Mesendoderm (in vitro differentiated cells): ENCODE results near the gene AP4E1.

Experiments used
- DNase-seq: peaks from one replicate; pipeline ENCODE4 v3.0.0; 2013
- H2AK5ac ChIP-seq: 2 replicates; pipeline ENCODE4 v1.6.1; 2013; ENCODE audit warnings: low read length, inconsistent platforms
- H2BK120ac ChIP-seq: 2 replicates; pipeline ENCODE4 v1.6.1; 2013; ENCODE audit warnings: low read depth, mild to moderate bottlenecking, low read length, moderate library complexity, mixed read lengths
- H2BK15ac ChIP-seq: replicated peaks from 2 replicates; pipeline ENCODE4 v1.6.1; 2013; ENCODE audit warnings: low read depth, mild to moderate bottlenecking, moderate library complexity
- H2BK5ac ChIP-seq: 2 replicates; pipeline ENCODE4 v1.6.1; 2013; ENCODE audit warnings: low read length, inconsistent platforms
- H3K18ac ChIP-seq: 2 replicates; pipeline ENCODE4 v1.6.1; 2013; ENCODE audit warnings: mild to moderate bottlenecking, low read length, mixed read lengths
- H3K23ac ChIP-seq: one replicate; pipeline ENCODE4 v1.6.1; 2013; ENCODE audit warnings: low read length
- H3K27ac ChIP-seq: 2 replicates; pipeline ENCODE4 v1.5.1; 2013; ENCODE audit warnings: low read depth, mild to moderate bottlenecking, inconsistent platforms, low read length, moderate library complexity
- H3K27me3 ChIP-seq: 2 replicates; pipeline ENCODE4 v1.6.1; 2013; ENCODE audit warnings: low read length, control low read depth, mild to moderate bottlenecking, inconsistent platforms; ENCODE audit not compliant: insufficient read depth, poor library complexity
- H3K36me3 ChIP-seq: 2 replicates; pipeline ENCODE4 v1.6.1; 2013; ENCODE audit warnings: low read length, inconsistent platforms; ENCODE audit not compliant: control insufficient read depth, insufficient read depth
- H3K4ac ChIP-seq: one replicate; pipeline ENCODE4 v1.6.1; 2013; ENCODE audit warnings: low read depth, mild to moderate bottlenecking, low read length, moderate library complexity
- H3K4me1 ChIP-seq: 2 replicates; pipeline ENCODE4 v1.6.1; 2013; ENCODE audit warnings: low read depth, low read length, inconsistent platforms; ENCODE audit not compliant: control insufficient read depth
- H3K4me2 ChIP-seq: 2 replicates; pipeline ENCODE4 v1.6.1; 2013; ENCODE audit warnings: low read length
- H3K4me3 ChIP-seq: 2 replicates; pipeline ENCODE4 v1.5.1; 2013; ENCODE audit warnings: mild to moderate bottlenecking, low read length
- H3K56ac ChIP-seq: one replicate; pipeline ENCODE4 v1.6.1; 2013; ENCODE audit warnings: low read length
- H3K79me1 ChIP-seq: 2 replicates; pipeline ENCODE4 v1.6.1; 2013; ENCODE audit warnings: low read length, inconsistent platforms
- H3K79me2 ChIP-seq: 2 replicates; pipeline ENCODE4 v1.6.1; 2013; ENCODE audit warnings: mild to moderate bottlenecking, low read length; ENCODE audit not compliant: control insufficient read depth, insufficient read depth
- H3K9ac ChIP-seq: 2 replicates; pipeline ENCODE4 v1.6.1; 2013; ENCODE audit warnings: low read length, inconsistent platforms
- H4K5ac ChIP-seq: one replicate; pipeline ENCODE4 v1.6.1; 2013; ENCODE audit warnings: low read length
- H4K8ac ChIP-seq: one replicate; pipeline ENCODE4 v1.6.1; 2013; ENCODE audit warnings: low read depth, mild to moderate bottlenecking, control low read depth, low read length, moderate library complexity
- WGBS: extraction: QIAGEN DNeasy Blood & Tissue Kit; methylation state at CpG from one replicate; pipeline ENCODE4 v1.1.7; 2013; ENCODE audit warnings: low lambda C conversion rate, missing lambda C conversion rate; ENCODE audit not compliant: insufficient coverage; ENCODE audit errors: extremely low coverage; 5-methylcytosine and 5-hydroxymethylcytosine counted together

Gene AP4E1

GRCh38 chr15:50971115-50971514, 62.6 kb downstream of the AP4E1 start:
- Histone ChIP-seq H3K27ac (no peak overlapping the region), H3K4me3 (no peak overlapping the region), H3K9ac (no peak overlapping the region), H3K79me2 (no peaks in the 10 kb centered on the region), H4K5ac (no peak overlapping the region), H3K36me3 (no peaks in the 10 kb centered on the region), H2BK5ac (no peak overlapping the region), H3K4ac (no peak overlapping the region), H2BK15ac (no peak overlapping the region), H3K18ac (no peak overlapping the region), H3K79me1 (no peaks in the 10 kb centered on the region), H2AK5ac (no peak overlapping the region), H3K4me2 (no peak overlapping the region), H3K4me1 (no peaks in the 10 kb centered on the region), H3K23ac (no peak overlapping the region), H3K56ac (no peak overlapping the region), H3K27me3 (no peaks in the 10 kb centered on the region), H4K8ac (no peak overlapping the region), H2BK120ac (no peak overlapping the region)
- no peak for DNase-seq

DNA sequence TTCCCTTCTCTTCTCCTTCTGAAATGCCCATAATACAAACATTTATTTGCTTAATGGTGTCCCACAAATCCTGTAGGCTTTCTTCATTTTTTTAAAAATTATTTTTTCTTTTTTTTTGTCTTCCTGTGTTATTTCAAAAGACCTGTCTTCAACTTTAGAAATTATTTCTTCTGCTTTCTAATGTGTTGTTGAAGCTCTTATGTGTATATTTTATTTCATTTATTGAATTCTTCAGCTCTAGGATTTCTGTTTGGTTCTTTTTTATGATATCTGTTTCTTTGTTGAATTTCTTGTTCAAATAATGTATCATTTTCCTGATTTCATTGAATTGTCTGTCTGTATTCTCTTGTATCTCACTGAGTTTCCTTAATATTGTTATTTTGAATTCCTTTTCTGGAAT, 63.1 kb downstream of the AP4E1 start:
- Histone ChIP-seq H3K79me1 (no peaks in the 10 kb centered on the region), H2BK120ac (no peak overlapping the region), H3K27ac (no peak overlapping the region), H3K9ac (no peak overlapping the region), H2AK5ac (no peak overlapping the region), H3K18ac (no peak overlapping the region), H4K5ac (no peak overlapping the region), H3K27me3 (no peaks in the 10 kb centered on the region), H2BK15ac (no peak overlapping the region), H4K8ac (no peak overlapping the region), H2BK5ac (no peak overlapping the region), H3K36me3 (no peaks in the 10 kb centered on the region), H3K4ac (no peak overlapping the region), H3K23ac (no peak overlapping the region), H3K4me3 (no peak overlapping the region), H3K4me2 (no peak overlapping the region), H3K56ac (no peak overlapping the region), H3K79me2 (no peaks in the 10 kb centered on the region), H3K4me1 (no peaks in the 10 kb centered on the region)
- DNase-seq: no peak

- Histone ChIP-seq H3K18ac (no peak overlapping the region), H2BK5ac (no peak overlapping the region), H3K4me3 (no peak overlapping the region), H3K4me2 (no peak overlapping the region), H2AK5ac (no peak overlapping the region), H4K8ac (no peak overlapping the region), H2BK15ac (no peak overlapping the region), H4K5ac (no peak overlapping the region), H3K23ac (no peak overlapping the region), H3K4ac (no peak overlapping the region), H3K27me3 (no peaks in the 10 kb centered on the region), H3K79me2 (no peaks in the 10 kb centered on the region), H3K27ac (no peak overlapping the region), H3K4me1 (no peaks in the 10 kb centered on the region), H3K79me1 (no peaks in the 10 kb centered on the region), H3K9ac (no peak overlapping the region), H3K56ac (no peak overlapping the region), H3K36me3 (no peaks in the 10 kb centered on the region), H2BK120ac (no peak overlapping the region)
- no CpG with 5 or more reads among the region's 4 CpGs for WGBS
- DNase-seq: no peak
These were observed 65.1 kb downstream of the AP4E1 start for GRCh38 chr15:50973605-50974004.

DNA sequence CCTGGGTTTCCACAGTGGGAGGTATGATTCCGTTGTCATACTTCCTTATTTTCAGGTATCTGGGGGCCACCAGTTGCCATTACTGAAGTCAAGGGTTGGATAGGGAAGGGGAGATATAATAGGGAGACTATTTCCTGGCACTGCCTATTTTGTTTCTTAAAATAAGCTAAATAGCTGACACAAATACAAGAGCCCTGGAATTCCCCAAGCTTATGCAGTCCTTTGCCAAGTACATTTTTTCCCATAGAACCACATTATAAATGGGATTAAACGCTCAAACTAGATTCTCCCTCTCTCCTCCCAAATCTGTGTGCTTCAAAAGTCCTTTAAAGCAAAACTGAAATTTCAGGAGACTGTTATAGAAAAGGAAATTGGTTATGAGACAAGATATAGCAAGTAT, 68.7 kb downstream of the AP4E1 start:
- H3K27ac ChIP-seq: no peak overlapping the region
- H3K56ac ChIP-seq: no peak overlapping the region
- no peak overlapping the region for H3K23ac ChIP-seq
- no peaks in the 10 kb centered on the region for H3K79me2 ChIP-seq
- no peaks in the 10 kb centered on the region for H3K4me1 ChIP-seq
- no peak overlapping the region for H4K5ac ChIP-seq
- DNase-seq: no peak
- H2AK5ac ChIP-seq: no peak overlapping the region
- H3K79me1 ChIP-seq: no peaks in the 10 kb centered on the region
- H2BK5ac ChIP-seq: no peak overlapping the region
- no peak overlapping the region for H3K9ac ChIP-seq
- H3K36me3 ChIP-seq: no peaks in the 10 kb centered on the region
- no peak overlapping the region for H3K4me3 ChIP-seq
- H3K4ac ChIP-seq: no peak overlapping the region
- no CpG with 5 or more reads among the region's 2 CpGs for WGBS
- H3K4me2 ChIP-seq: no peak overlapping the region
- no peaks in the 10 kb centered on the region for H3K27me3 ChIP-seq
- no peak overlapping the region for H2BK15ac ChIP-seq
- no peak overlapping the region for H3K18ac ChIP-seq
- no peak overlapping the region for H2BK120ac ChIP-seq
- H4K8ac ChIP-seq: no peak overlapping the region

DNA sequence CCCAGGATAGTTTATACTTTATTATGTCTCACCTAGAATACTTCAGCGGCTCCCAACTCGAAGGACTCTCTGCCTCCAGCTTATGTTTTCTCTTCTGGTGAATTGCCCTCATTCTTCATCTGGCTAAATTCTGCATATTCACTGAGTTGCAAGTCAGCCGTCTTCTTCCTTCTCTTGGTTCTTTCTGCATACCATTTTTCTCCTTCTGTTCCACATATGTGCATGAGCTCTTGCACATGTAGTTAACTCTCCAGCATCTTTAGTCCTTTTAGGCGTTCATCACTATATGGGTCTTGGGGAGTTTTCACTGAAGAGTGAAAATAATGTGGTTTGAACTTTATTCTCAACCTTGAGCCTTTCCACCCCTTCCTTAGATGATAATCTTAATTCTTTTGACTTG, 70.1 kb downstream of the AP4E1 start:
- H4K5ac ChIP-seq: no peak overlapping the region
- H3K4me2 ChIP-seq: no peak overlapping the region
- no peak overlapping the region for H2BK15ac ChIP-seq
- no peak overlapping the region for H4K8ac ChIP-seq
- DNase-seq: no peak
- no peaks in the 10 kb centered on the region for H3K36me3 ChIP-seq
- H3K4ac ChIP-seq: no peak overlapping the region
- no peaks in the 10 kb centered on the region for H3K79me1 ChIP-seq
- no peak overlapping the region for H3K9ac ChIP-seq
- no peaks in the 10 kb centered on the region for H3K27me3 ChIP-seq
- H2AK5ac ChIP-seq: no peak overlapping the region
- H3K27ac ChIP-seq: no peak overlapping the region
- no CpG with 5 or more reads among the region's 4 CpGs for WGBS
- H3K18ac ChIP-seq: no peak overlapping the region
- H2BK5ac ChIP-seq: no peak overlapping the region
- no peaks in the 10 kb centered on the region for H3K79me2 ChIP-seq
- no peaks in the 10 kb centered on the region for H3K4me1 ChIP-seq
- H3K56ac ChIP-seq: no peak overlapping the region
- H2BK120ac ChIP-seq: no peak overlapping the region
- no peak overlapping the region for H3K23ac ChIP-seq
- H3K4me3 ChIP-seq: no peak overlapping the region

GRCh38 chr15:50979041-50979440, 70.6 kb downstream of the AP4E1 start:
- Histone ChIP-seq H3K36me3 (no peaks in the 10 kb centered on the region), H3K79me1 (no peaks in the 10 kb centered on the region), H3K27ac (no peak overlapping the region), H3K27me3 (no peaks in the 10 kb centered on the region), H3K9ac (no peak overlapping the region), H4K8ac (no peak overlapping the region), H3K4me3 (no peak overlapping the region), H3K18ac (no peak overlapping the region), H2BK5ac (no peak overlapping the region), H2BK120ac (no peak overlapping the region), H2BK15ac (no peak overlapping the region), H2AK5ac (no peak overlapping the region), H3K4me2 (no peak overlapping the region), H3K56ac (no peak overlapping the region), H3K4ac (no peak overlapping the region), H3K4me1 (no peaks in the 10 kb centered on the region), H4K5ac (no peak overlapping the region), H3K23ac (no peak overlapping the region), H3K79me2 (no peaks in the 10 kb centered on the region)
- no peak for DNase-seq
- whole genome bisulfite sequencing: no CpG with 5 or more reads among the region's 1 CpG
